ENCODE measurements around the gene CASK.

- TF ChIP-seq POLR2A (IDR thresholded peaks at IDR 0.05) (no peak), CTCF (IDR thresholded peaks at IDR 0.05) (no peak)
Observed at GRCh38 chrX:41932885-41933284, 9.5 kb upstream of the CASK start.

Data from prostate gland (tissue), 2 donors.